HepG2 (cell line): ENCODE measurements around the gene MYOM1. TPM values are rescaled to one million over a fixed set of nuclear protein-coding genes. Genes with fewer than 3 reads are reported as not detected.

ENCODE experiments used
- ATAC-seq: fragments of 200-7000 bp; cut with Tn5 transposase; 3 replicates; pipeline ENCODE4 v1.9.1; 2020; ENCODE audit warnings: mild to moderate bottlenecking, moderate library complexity
- BruUV-seq: library from RNA; stranded (reverse); fragments of 400-500 nt; replicated peaks from 2 replicates; lab custom pipeline; 2021; lab: Mats Ljungman, UMichigan
- CTCF ChIA-PET: fragments of 300-600 bp; formaldehyde crosslinking; extraction: SDS; loops from one replicate; lab custom pipeline; 2021; ENCODE audit warnings: low total read pairs, inconsistent platforms, low intra/inter-chr PET ratio; lab: Yijun Ruan, JAX
- POLR2A ChIA-PET: fragments of 350-600 bp; sonication (Branson Sonifier 250); formaldehyde crosslinking; loops from one replicate; lab custom pipeline; 2020; ENCODE audit warnings: antibody characterized with exemption, inconsistent platforms; lab: Yijun Ruan, JAX
- DNase-seq: peaks from one replicate; pipeline ENCODE4 v3.0.0-alpha.2; 2015; ENCODE audit warnings: low spot score
- FAIRE-seq: peaks from 3 replicates; lab custom pipeline; 2011; peaks lifted over from hg19 to GRCh38; lab: Jason Lieb, UNC
- H2AFZ ChIP-seq: one replicate; pipeline ENCODE4 v1.6.1; 2011; ENCODE audit warnings: low read length, inconsistent platforms
- H3K27ac ChIP-seq: fragments of 300-600 bp; 3 replicates; pipeline ENCODE4 v1.8.0; 2011; ENCODE audit warnings: mixed run types, mild to moderate bottlenecking, mixed read lengths, low read length, inconsistent platforms; ENCODE audit not compliant: insufficient read depth; ENCODE audit errors: extremely low read length
- H3K27me3 ChIP-seq, 2 experiments: fragments of 200-600 bp in 1 of 2; 2 replicates in 1 of 2; 3 replicates in 1 of 2; pipeline versions ENCODE4 v1.6.0 to v1.8.0; 2011; ENCODE audit warnings: low read length in 2 of 2, mild to moderate bottlenecking in 2 of 2, moderate library complexity in 2 of 2, inconsistent platforms in 1 of 2; ENCODE audit not compliant: insufficient read depth in 2 of 2, control insufficient read depth in 1 of 2
- H3K36me3 ChIP-seq, 2 experiments: fragments of 200-600 bp in 1 of 2; replicated peaks in 1 of 2; 2 replicates in 1 of 2; 3 replicates in 1 of 2; pipeline versions ENCODE4 v1.5.1 to v1.8.0; 2011; ENCODE audit warnings: low read length in 2 of 2, inconsistent platforms in 1 of 2; ENCODE audit not compliant: insufficient read depth in 2 of 2, control insufficient read depth in 1 of 2
- H3K4me1 ChIP-seq: 2 replicates; pipeline ENCODE4 v1.5.1; 2012; ENCODE audit warnings: low read length, inconsistent platforms; ENCODE audit not compliant: insufficient read depth
- H3K4me2 ChIP-seq: 2 replicates; pipeline ENCODE4 v1.6.0; 2011; ENCODE audit warnings: low read depth, low read length, inconsistent platforms
- H3K4me3 ChIP-seq, 3 experiments: fragments of 200-600 bp in 1 of 3; sonication (generic), shearing (Covaris generic) in 1 of 3; replicated peaks in 1 of 3; 2 replicates each; pipeline ENCODE4 v1.5.1; 2011 to 2016; ENCODE audit warnings: low read length in 3 of 3, inconsistent platforms in 2 of 3, low read depth in 2 of 3, mild to moderate bottlenecking in 2 of 3, control low read depth in 1 of 3, mixed read lengths in 1 of 3; ENCODE audit not compliant: insufficient read depth in 1 of 3
- H3K79me2 ChIP-seq: one replicate; pipeline ENCODE4 v1.6.1; 2011; ENCODE audit warnings: low read length, inconsistent platforms; ENCODE audit not compliant: insufficient read depth
- H3K9ac ChIP-seq: 2 replicates; pipeline ENCODE4 v1.6.0; 2011; ENCODE audit warnings: mild to moderate bottlenecking, low read depth, low read length, inconsistent platforms; ENCODE audit not compliant: insufficient read depth
- H3K9me3 ChIP-seq: 2 replicates; pipeline ENCODE4 v1.5.1; 2012; ENCODE audit warnings: mild to moderate bottlenecking, low read length
- H4K20me1 ChIP-seq: 2 replicates; pipeline ENCODE4 v1.6.0; 2011; ENCODE audit warnings: inconsistent platforms, mild to moderate bottlenecking, low read length, moderate library complexity; ENCODE audit not compliant: insufficient read depth
- CHCHD3 ChIP-seq: sonication (generic); formaldehyde crosslinking; IDR thresholded peaks from 2 replicates; pipeline ENCODE4 v1.8.0; 2022; ENCODE audit warnings: mild to moderate bottlenecking, missing genetic modification reagents, moderate library complexity
- DNMT3B ChIP-seq: conservative IDR thresholded peaks from 2 replicates; pipeline ENCODE4 v1.6.1; 2016; ENCODE audit warnings: missing biosample characterization, control low read depth
- HNF4G ChIP-seq, 2 experiments: sonication (generic) in 1 of 2; formaldehyde crosslinking in 1 of 2; IDR thresholded peaks; 2 replicates each; pipeline versions ENCODE4 v1.4.0 to v1.6.1; 2011 to 2020; ENCODE audit warnings: borderline replicate concordance in 2 of 2, low read depth in 2 of 2, mild to moderate bottlenecking in 2 of 2, low read length in 1 of 2, missing genetic modification reagents in 1 of 2, moderate library complexity in 1 of 2
- NFE2L1 ChIP-seq: sonication (generic); formaldehyde crosslinking; IDR thresholded peaks from 2 replicates; pipeline ENCODE4 v1.4.0; 2020; ENCODE audit warnings: missing genetic modification reagents, mild to moderate bottlenecking, borderline replicate concordance
- RORA ChIP-seq: sonication (generic); formaldehyde crosslinking; IDR thresholded peaks from 2 replicates; pipeline ENCODE4 v1.5.0; 2020; ENCODE audit warnings: mild to moderate bottlenecking, missing genetic modification reagents, moderate library complexity
- SNAPC5 ChIP-seq: sonication (generic); formaldehyde crosslinking; IDR thresholded peaks from 2 replicates; pipeline ENCODE4 v1.8.1; 2023; ENCODE audit warnings: mild to moderate bottlenecking, missing genetic modification reagents, borderline replicate concordance
- ZBTB26 ChIP-seq: IDR thresholded peaks from 2 replicates; pipeline ENCODE4 v1.6.1; 2016; ENCODE audit warnings: missing compliant biosample characterization, missing genetic modification reagents, borderline replicate concordance
- ZNF460 ChIP-seq: sonication (generic); formaldehyde crosslinking; IDR thresholded peaks from 2 replicates; pipeline ENCODE4 v1.5.1; 2020; ENCODE audit warnings: missing genetic modification reagents, mild to moderate bottlenecking, borderline replicate concordance
- ZNF746 ChIP-seq: sonication (generic); formaldehyde crosslinking; IDR thresholded peaks from 2 replicates; pipeline ENCODE4 v1.8.0; 2022; ENCODE audit warnings: mild to moderate bottlenecking, missing genetic modification reagents
- ZNF747 ChIP-seq: sonication (generic); formaldehyde crosslinking; IDR thresholded peaks from 2 replicates; pipeline ENCODE4 v1.8.1; 2023; ENCODE audit warnings: missing genetic modification reagents, mild to moderate bottlenecking, borderline replicate concordance
- WGBS: methylation state at CpG from one replicate; pipeline ENCODE4 v1.1.6; 2017; ENCODE audit warnings: low lambda C conversion rate; 5-methylcytosine and 5-hydroxymethylcytosine counted together
- in situ Hi-C: cut with HindIII; loops from 2 replicates; pipeline ENCODE4 v1.10.0; 2017; ENCODE audit warnings: low pct_unique_long_range_greater_than_20kb; ENCODE audit not compliant: extremely low pct_ligation_motif_present
- intact Hi-C: fragments of 100-400 bp; cut with micrococcal nuclease; formaldehyde crosslinking; loops from one replicate; pipeline ENCODE4 v1.10.0; 2022; ENCODE audit not compliant: unreplicated experiment
- polyA plus RNA-seq, 8 experiments: library from polyadenylated mRNA; depleted of rRNA in 3 of 8; stranded (reverse) in 7 of 8; unstranded in 1 of 8; fragments of >200 nt; fragmentation: Illumina TruSeq in 4 of 8; extraction: Trizol in 4 of 8; gene quantifications; 2 replicates each; pipeline versions ENCODE4 v1.2.1 to v1.2.3, GENCODE V29; 2011 to 2016; ENCODE audit warnings: low read depth in 4 of 8, missing spikeins in 1 of 8, mixed read lengths in 1 of 8; ENCODE audit not compliant: insufficient read depth in 1 of 8
- total RNA-seq, 5 experiments: library from RNA; depleted of rRNA; stranded (reverse); fragments of >200 nt; fragmentation: Illumina TruSeq; extraction: Trizol; gene quantifications; 2 replicates each; pipeline ENCODE4 v1.2.3, GENCODE V29; 2016; ENCODE audit warnings: low read depth in 1 of 5
- TF ChIP-seq, protein P1 (sequence below): sonication (generic); formaldehyde crosslinking; IDR thresholded peaks from 2 replicates; pipeline ENCODE4 v1.5.0; 2020; ENCODE audit warnings: mild to moderate bottlenecking, missing genetic modification reagents

The MYOM1 gene
- total and polyA plus RNA-seq, 2 of the 13 experiments (the other 11 are each of a cell fraction or from before 2014, with no cell fraction given): 0.46 to 0.98 TPM

GRCh38 chr18:3055186-3055728, 164.5 kb downstream of the MYOM1 start:
- peaks cover 99% of the 10 kb centered on the region for H3K4me1 ChIP-seq
- H3K9ac ChIP-seq: no peak overlapping the region
- no peak for DNase-seq
- no peak overlapping the region for H2AFZ ChIP-seq
- POLR2A ChIA-PET: interaction anchor here (1.2 to 1.4 kb wide), 2 partner anchors 41 to 70 kb away, joined by 3 read pairs; no protein-coding TSS in a partner anchor
- in situ Hi-C loops: loop anchor here (25.0 kb wide), 1 partner anchor 407 kb away; the partner anchor contains the start of gene TGIF1
- no peaks in the 10 kb centered on the region for H3K9me3 ChIP-seq
- no peak overlapping the region for H3K4me2 ChIP-seq
- no peak for FAIRE-seq
- no peak overlapping the region for H3K4me3 ChIP-seq
- no peaks in the 10 kb centered on the region for H3K36me3 ChIP-seq
- H3K27ac ChIP-seq: no peak overlapping the region
- CTCF ChIA-PET: no interaction called here
- no TSS peak for BruUV-seq
- no peak for TF ChIP-seq NFE2L1 (CRISPR knock-in tag)
- TF ChIP-seq, protein P1, sequence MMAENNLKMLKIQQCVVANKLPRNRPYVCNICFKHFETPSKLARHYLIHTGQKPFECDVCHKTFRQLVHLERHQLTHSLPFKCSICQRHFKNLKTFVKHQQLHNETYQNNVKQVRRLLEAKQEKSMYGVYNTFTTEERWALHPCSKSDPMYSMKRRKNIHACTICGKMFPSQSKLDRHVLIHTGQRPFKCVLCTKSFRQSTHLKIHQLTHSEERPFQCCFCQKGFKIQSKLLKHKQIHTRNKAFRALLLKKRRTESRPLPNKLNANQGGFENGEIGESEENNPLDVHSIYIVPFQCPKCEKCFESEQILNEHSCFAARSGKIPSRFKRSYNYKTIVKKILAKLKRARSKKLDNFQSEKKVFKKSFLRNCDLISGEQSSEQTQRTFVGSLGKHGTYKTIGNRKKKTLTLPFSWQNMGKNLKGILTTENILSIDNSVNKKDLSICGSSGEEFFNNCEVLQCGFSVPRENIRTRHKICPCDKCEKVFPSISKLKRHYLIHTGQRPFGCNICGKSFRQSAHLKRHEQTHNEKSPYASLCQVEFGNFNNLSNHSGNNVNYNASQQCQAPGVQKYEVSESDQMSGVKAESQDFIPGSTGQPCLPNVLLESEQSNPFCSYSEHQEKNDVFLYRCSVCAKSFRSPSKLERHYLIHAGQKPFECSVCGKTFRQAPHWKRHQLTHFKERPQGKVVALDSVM (CRISPR knock-in tag): 0 out of 2 replicates have a peak, but pooled peaks have one; percentile 49
- no peak for TF ChIP-seq ZNF746 (CRISPR knock-in tag)
- ATAC-seq: no peak
- intact Hi-C loops: no loop called here
- no peaks in the 10 kb centered on the region for H3K27me3 ChIP-seq
- H4K20me1 ChIP-seq: no peaks in the 10 kb centered on the region
- H3K79me2 ChIP-seq: no peaks in the 10 kb centered on the region
- 96% methylated on average over 4 of the region's 4 CpGs for WGBS

- Histone ChIP-seq H3K27me3 (no peaks in the 10 kb centered on the region), H3K9me3 (no peaks in the 10 kb centered on the region), H3K36me3 (no peaks in the 10 kb centered on the region), H3K4me1 (peaks cover 96% of the 10 kb centered on the region), H4K20me1 (no peaks in the 10 kb centered on the region), H2AFZ (no peak overlapping the region), H3K79me2 (no peaks in the 10 kb centered on the region), H3K9ac (no peak overlapping the region), H3K27ac (no peak overlapping the region), H3K4me2 (no peak overlapping the region), H3K4me3 (no peak overlapping the region)
- in situ Hi-C loops (loop anchor here (25.0 kb wide), 1 partner anchor 408 kb away; the partner anchor contains the start of gene TGIF1), intact Hi-C loops (no loop called here)
- ChIA-PET POLR2A (interaction anchor here (1.4 kb wide), 1 partner anchor 69 kb away, joined by 3 read pairs; no protein-coding TSS in a partner anchor), CTCF (no interaction called here)
- FAIRE-seq (no peak), DNase-seq (no peak), ATAC-seq (no peak)
- 96% methylated on average over 3 of the region's 3 CpGs for WGBS
- BruUV-seq: no TSS peak
- TF ChIP-seq SNAPC5 (CRISPR knock-in tag) (no peak), ZBTB26 (CRISPR knock-in tag) (no peak), RORA (CRISPR knock-in tag) (no peak), DNMT3B (no peak), ZNF747 (CRISPR knock-in tag) (no peak), ZNF460 (CRISPR knock-in tag) (no peak), CHCHD3 (CRISPR knock-in tag) (no peak), HNF4G (IDR thresholded peaks at IDR 0.05; ENCODE audit: borderline replicate concordance, low read depth, low read length) (no peak), HNF4G (CRISPR knock-in tag; IDR thresholded peaks at IDR 0.05; ENCODE audit: borderline replicate concordance, low read depth) (no peak)
Observed at GRCh38 chr18:3054780-3055179, 165.0 kb downstream of the MYOM1 start.
